H9 (cell line): ENCODE results near the gene RHBDD2. TPM values are rescaled to one million over a fixed set of nuclear protein-coding genes. Genes with fewer than 3 reads are reported as not detected.

Source experiments
- DNase-seq: peaks from one replicate; pipeline ENCODE4 v3.0.0-alpha.2; 2017
- H2AFZ ChIP-seq: one replicate; pipeline ENCODE4 v1.6.1; 2013; ENCODE audit warnings: mild to moderate bottlenecking, low read length, control low read depth, moderate library complexity
- H2AK5ac ChIP-seq: 2 replicates; pipeline ENCODE4 v1.6.1; 2013; ENCODE audit warnings: low read length, control low read depth, mixed read lengths; ENCODE audit not compliant: insufficient read length
- H2BK120ac ChIP-seq: one replicate; pipeline ENCODE4 v1.6.1; 2013; ENCODE audit warnings: low read depth, mild to moderate bottlenecking, low read length, control low read depth, inconsistent platforms; ENCODE audit not compliant: poor library complexity, severe bottlenecking
- H2BK12ac ChIP-seq: 2 replicates; pipeline ENCODE4 v1.6.1; 2013; ENCODE audit warnings: low read length, control low read depth, mixed read lengths, low read depth; ENCODE audit not compliant: insufficient read length
- H2BK15ac ChIP-seq: 2 replicates; pipeline ENCODE4 v1.6.1; 2013; ENCODE audit warnings: low read depth, low read length, control low read depth
- H2BK20ac ChIP-seq: one replicate; pipeline ENCODE4 v1.6.1; 2013; ENCODE audit warnings: low read depth, mild to moderate bottlenecking, low read length, control low read depth, inconsistent platforms; ENCODE audit not compliant: poor library complexity, severe bottlenecking
- H2BK5ac ChIP-seq: 2 replicates; pipeline ENCODE4 v1.6.1; 2013; ENCODE audit warnings: low read length, control low read depth, mixed read lengths; ENCODE audit not compliant: insufficient read length
- H3K14ac ChIP-seq: 2 replicates; pipeline ENCODE4 v1.6.1; 2013; ENCODE audit warnings: low read length, control low read depth; ENCODE audit not compliant: insufficient read depth
- H3K18ac ChIP-seq: 2 replicates; pipeline ENCODE4 v1.6.1; 2013; ENCODE audit warnings: low read depth, mild to moderate bottlenecking, mixed read lengths, low read length, control low read depth; ENCODE audit not compliant: insufficient read length
- H3K23ac ChIP-seq: 2 replicates; pipeline ENCODE4 v1.6.1; 2013; ENCODE audit warnings: low read length, control low read depth, mixed read lengths, low read depth; ENCODE audit not compliant: insufficient read length
- H3K23me2 ChIP-seq: 2 replicates; pipeline ENCODE4 v1.6.1; 2013; ENCODE audit warnings: low read depth, mild to moderate bottlenecking, mixed read lengths, low read length, control low read depth; ENCODE audit not compliant: insufficient read length, poor library complexity, severe bottlenecking
- H3K27ac ChIP-seq: 2 replicates; pipeline ENCODE4 v1.5.1; 2013; ENCODE audit warnings: low read length, control low read depth, mixed read lengths, low read depth; ENCODE audit not compliant: insufficient read length
- H3K27me3 ChIP-seq: 2 replicates; pipeline ENCODE4 v1.6.1; 2013; ENCODE audit warnings: low read length, control low read depth, inconsistent platforms; ENCODE audit not compliant: insufficient read depth
- H3K4ac ChIP-seq: 2 replicates; pipeline ENCODE4 v1.6.1; 2013; ENCODE audit warnings: low read depth, mild to moderate bottlenecking, control low read depth, inconsistent platforms, low read length, moderate library complexity
- H3K4me1 ChIP-seq: 2 replicates; pipeline ENCODE4 v1.6.1; 2013; ENCODE audit warnings: low read length, control low read depth, inconsistent platforms; ENCODE audit not compliant: insufficient read depth
- H3K4me2 ChIP-seq: 2 replicates; pipeline ENCODE4 v1.6.1; 2013; ENCODE audit warnings: low read length, control low read depth, mixed read lengths; ENCODE audit not compliant: insufficient read length, insufficient read depth
- H3K56ac ChIP-seq: 2 replicates; pipeline ENCODE4 v1.6.1; 2013; ENCODE audit warnings: low read depth, mild to moderate bottlenecking, mixed read lengths, low read length, control low read depth; ENCODE audit not compliant: insufficient read length
- H3K79me1 ChIP-seq: 2 replicates; pipeline ENCODE4 v1.6.1; 2013; ENCODE audit warnings: low read depth, mild to moderate bottlenecking, moderate library complexity, low read length, control low read depth, inconsistent platforms; ENCODE audit not compliant: insufficient read depth, poor library complexity, severe bottlenecking
- H3K79me2 ChIP-seq: 2 replicates; pipeline ENCODE4 v1.6.1; 2013; ENCODE audit warnings: low read length, control low read depth, inconsistent platforms; ENCODE audit not compliant: insufficient read depth
- H3K9ac ChIP-seq: 2 replicates; pipeline ENCODE4 v1.6.1; 2013; ENCODE audit warnings: low read length, control low read depth, mixed read lengths; ENCODE audit not compliant: insufficient read length; ENCODE audit errors: extremely low read depth
- H3K9me3 ChIP-seq: one replicate; pipeline ENCODE4 v1.6.1; 2013; ENCODE audit warnings: low read depth, low read length, inconsistent platforms; ENCODE audit not compliant: control insufficient read depth
- H3T11ph ChIP-seq: one replicate; pipeline ENCODE4 v1.6.1; 2013; ENCODE audit warnings: mild to moderate bottlenecking, low read length, control low read depth, inconsistent platforms
- H4K20me1 ChIP-seq: one replicate; pipeline ENCODE4 v1.6.1; 2013; ENCODE audit not compliant: control insufficient read depth, insufficient read length, insufficient read depth
- H4K5ac ChIP-seq: 2 replicates; pipeline ENCODE4 v1.6.1; 2013; ENCODE audit warnings: low read depth, mild to moderate bottlenecking, mixed read lengths, low read length, control low read depth; ENCODE audit not compliant: insufficient read length
- H4K8ac ChIP-seq: replicated peaks from 2 replicates; pipeline ENCODE4 v1.6.1; 2013; ENCODE audit warnings: low read length, control low read depth, mixed read lengths, low read depth; ENCODE audit not compliant: insufficient read length
- H4K91ac ChIP-seq: 2 replicates; pipeline ENCODE4 v1.6.1; 2013; ENCODE audit warnings: low read depth, mild to moderate bottlenecking, moderate library complexity, mixed read lengths, low read length, control low read depth; ENCODE audit not compliant: insufficient read length
- H3K27ac Mint-ChIP-seq, 3 experiments: 2 replicates in 2 of 3; 3 replicates in 1 of 3; pipeline ENCODE4 v1.8.0; 2020 to 2021; ENCODE audit warnings: mixed read lengths in 3 of 3, mild to moderate bottlenecking in 1 of 3, moderate library complexity in 1 of 3
- H3K27me3 Mint-ChIP-seq: 2 replicates; pipeline ENCODE4 v1.8.0; 2021; ENCODE audit warnings: low read depth, mild to moderate bottlenecking, moderate library complexity, mixed read lengths
- H3K36me3 Mint-ChIP-seq, 3 experiments: 2 replicates in 2 of 3; 3 replicates in 1 of 3; pipeline ENCODE4 v1.8.0; 2020 to 2021; ENCODE audit warnings: low read depth in 3 of 3, mixed read lengths in 3 of 3; ENCODE audit not compliant: insufficient read depth in 1 of 3
- H3K4me1 Mint-ChIP-seq, 2 experiments: 2 replicates each; pipeline ENCODE4 v1.8.0; 2020; ENCODE audit warnings: mixed read lengths in 2 of 2
- H3K4me3 Mint-ChIP-seq, 2 experiments: 2 replicates in 1 of 2; 3 replicates in 1 of 2; pipeline ENCODE4 v1.8.0; 2020 to 2021; ENCODE audit warnings: mild to moderate bottlenecking in 2 of 2, mixed read lengths in 2 of 2, moderate library complexity in 1 of 2
- H3K9me3 Mint-ChIP-seq, 2 experiments: 2 replicates in 1 of 2; 3 replicates in 1 of 2; pipeline ENCODE4 v1.8.0; 2020; ENCODE audit warnings: mild to moderate bottlenecking in 2 of 2, mixed read lengths in 2 of 2, moderate library complexity in 1 of 2
- CTCF ChIP-seq: fragments of 200-600 bp; sonication (generic); conservative IDR thresholded peaks from 3 replicates; pipeline ENCODE4 v1.8.0; 2021; ENCODE audit warnings: antibody characterized with exemption, mild to moderate bottlenecking
- WGBS: extraction: QIAGEN DNeasy Blood & Tissue Kit; methylation state at CpG from one replicate; pipeline ENCODE4 v1.1.7; 2013; ENCODE audit warnings: missing lambda C conversion rate, low lambda C conversion rate, mixed read lengths; ENCODE audit not compliant: insufficient read length; ENCODE audit errors: extremely low coverage; 5-methylcytosine and 5-hydroxymethylcytosine counted together
- total RNA-seq: library from RNA; stranded (reverse); gene quantifications from 2 replicates; pipeline ENCODE4 v1.2.1, GENCODE V29; 2021

RHBDD2 gene
- total RNA-seq, 1 experiment from 2014 or later, result 30.0 TPM

DNA sequence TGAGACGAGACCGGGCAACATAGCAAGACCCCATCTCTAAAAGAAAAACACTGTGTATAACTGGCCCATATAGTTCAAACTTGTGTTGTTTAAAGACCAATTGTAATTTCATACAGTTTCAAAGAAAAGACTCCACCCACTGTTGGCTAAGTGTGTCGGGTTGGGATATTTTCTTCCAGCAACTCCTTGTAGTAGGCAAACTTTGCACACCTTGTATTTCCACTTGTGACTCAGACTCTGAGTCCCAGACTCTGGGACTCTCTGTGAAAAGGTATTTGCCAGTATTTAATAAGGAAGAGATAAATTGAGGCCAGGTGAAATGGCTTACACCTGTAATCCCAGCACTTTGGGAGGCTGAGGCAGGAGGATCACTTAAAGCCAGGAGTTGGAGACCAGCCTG is 29.3 kb upstream of the RHBDD2 start:
- H3K9me3 Mint-ChIP-seq, result no peaks in the 10 kb centered on the region; a peak in 1 of 5 replicates
- no peak overlapping the region for H3K4me3 Mint-ChIP-seq
- WGBS, result no CpG with 5 or more reads among the region's 3 CpGs
- H3K4me1 Mint-ChIP-seq, result no peaks in the 10 kb centered on the region
- no peak overlapping the region for H4K91ac ChIP-seq
- H3K23me2 ChIP-seq, result no peaks in the 10 kb centered on the region
- no peak overlapping the region for H3K27ac Mint-ChIP-seq
- H3K18ac ChIP-seq, result no peak overlapping the region
- no peak for DNase-seq
- no peaks in the 10 kb centered on the region for H4K20me1 ChIP-seq
- H2AFZ ChIP-seq, result no peak overlapping the region
- no peaks in the 10 kb centered on the region for H3K9me3 ChIP-seq
- H3K79me1 ChIP-seq, result no peaks in the 10 kb centered on the region
- no peak overlapping the region for H3K4ac ChIP-seq
- H3K9ac ChIP-seq, result no peak overlapping the region
- H3T11ph ChIP-seq, result no peak overlapping the region
- no peak overlapping the region for H3K4me2 ChIP-seq
- H3K14ac ChIP-seq, result no peak overlapping the region
- H3K27ac ChIP-seq, result no peak overlapping the region
- no peak overlapping the region for H4K5ac ChIP-seq
- H4K8ac ChIP-seq, result no peak overlapping the region
- H2BK20ac ChIP-seq, result no peak overlapping the region
- H3K23ac ChIP-seq, result no peak overlapping the region
- H2BK120ac ChIP-seq, result no peak overlapping the region
- peaks cover 2% of the 10 kb centered on the region; the same call in 1 of the 2 replicates for H3K27me3 Mint-ChIP-seq
- no peak overlapping the region for H2BK5ac ChIP-seq
- H3K4me1 ChIP-seq, result no peaks in the 10 kb centered on the region
- no peak overlapping the region for H2AK5ac ChIP-seq
- no peak for TF ChIP-seq CTCF
- H3K27me3 ChIP-seq, result no peaks in the 10 kb centered on the region
- no peak overlapping the region for H2BK15ac ChIP-seq
- H3K79me2 ChIP-seq, result no peaks in the 10 kb centered on the region
- H2BK12ac ChIP-seq, result no peak overlapping the region
- H3K56ac ChIP-seq, result no peak overlapping the region
- no peaks in the 10 kb centered on the region; a peak in 2 of 7 replicates for H3K36me3 Mint-ChIP-seq
